ENCODE data around the gene FHOD3.
"Not testable (repeated sequence)": the region's sequence is repeated elsewhere in the genome, so short reads cannot be mapped to it uniquely, and the experiment has no call there.

The FHOD3 gene

GRCh38 chr18:36455931-36456330, 158.4 kb downstream of the FHOD3 start:
- DNase-seq: no peak

GRCh38 chr18:36456622-36457021, 159.1 kb downstream of the FHOD3 start:
- DNase-seq: no peak

- DNase-seq: no peak
These were observed 160.2 kb downstream of the FHOD3 start for GRCh38 chr18:36457683-36458082.

GRCh38 chr18:36458306-36458705, 160.8 kb downstream of the FHOD3 start:
- DNase-seq: no peak

- no peak for DNase-seq
These were observed 161.7 kb downstream of the FHOD3 start for GRCh38 chr18:36459203-36459602.

GRCh38 chr18:36459786-36460185, 162.3 kb downstream of the FHOD3 start:
- DNase-seq: no peak

GRCh38 chr18:36460324-36460850, 162.9 kb downstream of the FHOD3 start:
- no peak for DNase-seq

- DNase-seq: no peak
These were observed 163.3 kb downstream of the FHOD3 start for GRCh38 chr18:36460854-36461253.

- no peak for DNase-seq
These were observed 164.1 kb downstream of the FHOD3 start for GRCh38 chr18:36461551-36461987.

GRCh38 chr18:36463516-36463915, 166.0 kb downstream of the FHOD3 start:
- DNase-seq: not testable (repeated sequence)

GRCh38 chr18:36464126-36464651, 166.7 kb downstream of the FHOD3 start:
- no peak for DNase-seq

- DNase-seq: no peak
These were observed 167.8 kb downstream of the FHOD3 start for GRCh38 chr18:36465276-36465675.

GRCh38 chr18:36465970-36466369, 168.5 kb downstream of the FHOD3 start:
- no peak for DNase-seq

GRCh38 chr18:36467614-36468013, 170.1 kb downstream of the FHOD3 start:
- no peak for DNase-seq

- DNase-seq: no peak
These were observed 170.6 kb downstream of the FHOD3 start for GRCh38 chr18:36468161-36468560.

- DNase-seq: no peak
These were observed 171.9 kb downstream of the FHOD3 start for GRCh38 chr18:36469461-36469860.

- no peak for DNase-seq
These were observed 173.4 kb downstream of the FHOD3 start for GRCh38 chr18:36470896-36471295.

GRCh38 chr18:36471393-36471792, 173.9 kb downstream of the FHOD3 start:
- DNase-seq: no peak

- DNase-seq: no peak
These were observed 178.9 kb downstream of the FHOD3 start for GRCh38 chr18:36476433-36476832.

- DNase-seq: no peak
These were observed 180.3 kb downstream of the FHOD3 start for GRCh38 chr18:36477776-36478175.

- no peak for DNase-seq
These were observed 183.7 kb downstream of the FHOD3 start for GRCh38 chr18:36481201-36481657.

- no peak for DNase-seq
These were observed 184.4 kb downstream of the FHOD3 start for GRCh38 chr18:36481935-36482334.

- DNase-seq: no peak
These were observed 187.1 kb downstream of the FHOD3 start for GRCh38 chr18:36484591-36484990.

GRCh38 chr18:36485772-36486171, 188.3 kb downstream of the FHOD3 start:
- no peak for DNase-seq

- no peak for DNase-seq
These were observed 190.6 kb downstream of the FHOD3 start for GRCh38 chr18:36488131-36488530.

Data from CD4-positive, alpha-beta T cell treated with Interleukin-17A for 1 hour (primary cell).